Measurements from ENCODE around the gene ZCCHC14. TPM values are rescaled to one million over a fixed set of nuclear protein-coding genes. Genes with fewer than 3 reads are reported as not detected.

The ZCCHC14 gene
- total and polyA plus RNA-seq, 2 of the 13 experiments (the other 11 are each of a cell fraction or from before 2014, with no cell fraction given) = 12.4 to 12.5 TPM

GRCh38 chr16:87412996-87413421 is 79.8 kb downstream of the ZCCHC14 start (continued):
- TF ChIP-seq ZMYM2 (CRISPR knock-in tag; IDR thresholded peaks at IDR 0.05) (no peak), NCOR1 (IDR thresholded peaks at IDR 0.05; ENCODE audit: borderline replicate concordance, low read length) (no peak), POLR2G (IDR thresholded peaks at IDR 0.05; ENCODE audit: low read depth, low read length) (no peak), ZBTB14 (CRISPR knock-in tag; IDR thresholded peaks at IDR 0.05) (no peak), ZNF839 (CRISPR knock-in tag; IDR thresholded peaks at IDR 0.05; ENCODE audit: borderline replicate concordance) (no peak), ZFP41 (CRISPR knock-in tag; IDR thresholded peaks at IDR 0.05; ENCODE audit: borderline replicate concordance) (no peak), ZNF362 (CRISPR knock-in tag; IDR thresholded peaks at IDR 0.05; ENCODE audit: borderline replicate concordance) (no peak)
- TF ChIP-seq, protein P1, sequence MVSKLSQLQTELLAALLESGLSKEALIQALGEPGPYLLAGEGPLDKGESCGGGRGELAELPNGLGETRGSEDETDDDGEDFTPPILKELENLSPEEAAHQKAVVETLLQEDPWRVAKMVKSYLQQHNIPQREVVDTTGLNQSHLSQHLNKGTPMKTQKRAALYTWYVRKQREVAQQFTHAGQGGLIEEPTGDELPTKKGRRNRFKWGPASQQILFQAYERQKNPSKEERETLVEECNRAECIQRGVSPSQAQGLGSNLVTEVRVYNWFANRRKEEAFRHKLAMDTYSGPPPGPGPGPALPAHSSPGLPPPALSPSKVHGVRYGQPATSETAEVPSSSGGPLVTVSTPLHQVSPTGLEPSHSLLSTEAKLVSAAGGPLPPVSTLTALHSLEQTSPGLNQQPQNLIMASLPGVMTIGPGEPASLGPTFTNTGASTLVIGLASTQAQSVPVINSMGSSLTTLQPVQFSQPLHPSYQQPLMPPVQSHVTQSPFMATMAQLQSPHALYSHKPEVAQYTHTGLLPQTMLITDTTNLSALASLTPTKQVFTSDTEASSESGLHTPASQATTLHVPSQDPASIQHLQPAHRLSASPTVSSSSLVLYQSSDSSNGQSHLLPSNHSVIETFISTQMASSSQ (IDR thresholded peaks at IDR 0.05; ENCODE audit: low read depth) = no peak
- TF ChIP-seq, protein P1 (CRISPR knock-in tag; IDR thresholded peaks at IDR 0.05; ENCODE audit: borderline replicate concordance) = no peak

Data from HepG2 (cell line).